Tibial artery (tissue), 4 donors: ENCODE data around the gene CCDC127.

Experiments
- DNase-seq, 2 donors: peaks; one replicate each; pipeline ENCODE4 v3.0.0-alpha.2; 2019
- H3K27ac ChIP-seq, 2 donors: fragments of 200-600 bp; sonication (generic) in 1 of 2; 1 replicate in 1 of 2; 2 replicates in 1 of 2; pipeline ENCODE4 v1.5.1; 2018 to 2019; ENCODE audit warnings: mild to moderate bottlenecking in 1 of 2
- H3K27me3 ChIP-seq, 2 donors: fragments of 200-600 bp; sonication (generic) in 1 of 2; one replicate each; pipeline versions ENCODE4 v1.5.1 to v1.6.0; 2016 to 2019
- H3K36me3 ChIP-seq, 3 donors: fragments of 200-600 bp; sonication (generic) in 2 of 3; one replicate each; pipeline ENCODE4 v1.5.1; 2016 to 2019; ENCODE audit warnings: mild to moderate bottlenecking in 2 of 3
- H3K4me1 ChIP-seq, 4 donors: fragments of 200-600 bp; sonication (generic) in 2 of 4; 1 replicate in 3 of 4; 2 replicates in 1 of 4; pipeline ENCODE4 v1.5.1; 2016 to 2019
- H3K4me3 ChIP-seq, 2 donors: fragments of 200-600 bp; sonication (generic) in 1 of 2; 1 replicate in 1 of 2; 2 replicates in 1 of 2; pipeline ENCODE4 v1.5.1; 2018 to 2019; ENCODE audit warnings: mild to moderate bottlenecking in 2 of 2
- H3K9me3 ChIP-seq, 3 donors: fragments of 200-600 bp; sonication (generic) in 1 of 3; one replicate each; pipeline ENCODE4 v1.5.1; 2016 to 2019
- CTCF ChIP-seq, 2 experiments: fragments of 200-600 bp in 1 of 2; fragments of 450-650 bp in 1 of 2; IDR thresholded peaks; one replicate each; pipeline ENCODE4 v1.5.1; 2017 to 2019; ENCODE audit warnings: antibody characterized with exemption in 2 of 2, mild to moderate bottlenecking in 1 of 2, moderate library complexity in 1 of 2
- intact Hi-C: fragments of 100-400 bp; cut with DNase I; formaldehyde crosslinking; loops from one replicate; pipeline ENCODE4 v1.15.0; 2023; ENCODE audit warnings: low total_unique reads

Gene CCDC127

GRCh38 chr5:171801-172331, 46.1 kb downstream of the CCDC127 start:
- TF ChIP-seq CTCF (IDR thresholded peaks at IDR 0.05): no peak
- Histone ChIP-seq H3K4me3 (no peak overlapping the region), H3K27ac (no peak overlapping the region), H3K4me1 (peaks cover 0 to 11% (median 5%) of the 10 kb centered on the region in 4 donors), H3K9me3 (no peaks in the 10 kb centered on the region), H3K27me3 (peaks cover 0 to 19% of the 10 kb centered on the region in 2 donors), H3K36me3 (peaks cover 0 to 6% (median 0%) of the 10 kb centered on the region in 3 donors)
- intact Hi-C loops: no loop called here
- DNase-seq: peak; percentile 18 to 56

- Histone ChIP-seq H3K27me3 (peaks cover 0 to 19% of the 10 kb centered on the region in 2 donors), H3K4me3 (no peak overlapping the region), H3K27ac (no peak overlapping the region), H3K9me3 (no peaks in the 10 kb centered on the region), H3K4me1 (peaks cover 0 to 11% (median 5%) of the 10 kb centered on the region in 4 donors), H3K36me3 (peaks cover 0 to 6% (median 0%) of the 10 kb centered on the region in 3 donors)
- TF ChIP-seq CTCF (IDR thresholded peaks at IDR 0.05): no peak
- intact Hi-C loops: no loop called here
- peak; percentile 13 to 60 for DNase-seq
These were observed 46.8 kb downstream of the CCDC127 start for GRCh38 chr5:170971-171800.

GRCh38 chr5:169728-170094, 48.2 kb downstream of the CCDC127 start:
- intact Hi-C loops: no loop called here

GRCh38 chr5:169071-169727, 48.8 kb downstream of the CCDC127 start:
- H3K4me3 ChIP-seq: no peak overlapping the region
- no peak for TF ChIP-seq CTCF (IDR thresholded peaks at IDR 0.05)
- no peaks in the 10 kb centered on the region for H3K9me3 ChIP-seq
- no peak overlapping the region for H3K27ac ChIP-seq
- DNase-seq: peak; percentile 43 to 77
- intact Hi-C loops: no loop called here
- H3K4me1 ChIP-seq: peaks cover 0 to 11% (median 5%) of the 10 kb centered on the region in 4 donors
- H3K27me3 ChIP-seq: peaks cover 0 to 19% of the 10 kb centered on the region in 2 donors
- peaks cover 0 to 6% (median 0%) of the 10 kb centered on the region in 3 donors for H3K36me3 ChIP-seq

More at GRCh38 chr5:169728-170094, 48.2 kb downstream of the CCDC127 start:
- no peaks in the 10 kb centered on the region for H3K9me3 ChIP-seq
- no peak overlapping the region for H3K27ac ChIP-seq
- TF ChIP-seq CTCF (IDR thresholded peaks at IDR 0.05): no peak
- H3K4me1 ChIP-seq: peaks cover 0 to 11% (median 5%) of the 10 kb centered on the region in 4 donors
- H3K4me3 ChIP-seq: no peak overlapping the region
- peaks cover 0 to 6% (median 0%) of the 10 kb centered on the region in 3 donors for H3K36me3 ChIP-seq
- no peak for DNase-seq
- peaks cover 0 to 19% of the 10 kb centered on the region in 2 donors for H3K27me3 ChIP-seq

GRCh38 chr5:167982-168660, 49.8 kb downstream of the CCDC127 start:
- peaks cover 0 to 19% of the 10 kb centered on the region in 2 donors for H3K27me3 ChIP-seq
- intact Hi-C loops: no loop called here
- H3K36me3 ChIP-seq: no peaks in the 10 kb centered on the region
- H3K27ac ChIP-seq: no peak overlapping the region
- no peak overlapping the region for H3K4me3 ChIP-seq
- H3K9me3 ChIP-seq: no peaks in the 10 kb centered on the region
- no peak for TF ChIP-seq CTCF (IDR thresholded peaks at IDR 0.05)
- peak in 1 of 2 donors; percentile 61 for DNase-seq
- peaks cover 0 to 11% (median 5%) of the 10 kb centered on the region in 4 donors for H3K4me1 ChIP-seq
